Uterus (tissue), 2 donors: ENCODE results near the gene SAGE1.

ENCODE experiments used
- CTCF ChIP-seq, 4 experiments: fragments of 200-600 bp in 2 of 4; fragments of 450-650 bp in 2 of 4; sonication (generic) in 2 of 4; IDR thresholded peaks; one replicate each; pipeline ENCODE4 v1.5.1; 2016 to 2019; ENCODE audit warnings: antibody characterized with exemption in 4 of 4, mild to moderate bottlenecking in 2 of 4, moderate library complexity in 1 of 4
- POLR2A ChIP-seq, 2 donors: fragments of 450-650 bp; IDR thresholded peaks; one replicate each; pipeline ENCODE4 v1.6.1; 2016; ENCODE audit warnings: antibody characterized with exemption in 2 of 2, mild to moderate bottlenecking in 1 of 2, moderate library complexity in 1 of 2

GRCh38 chrX:135923353-135923752, 29.8 kb downstream of the SAGE1 start:
- no peak for TF ChIP-seq POLR2A (IDR thresholded peaks at IDR 0.05)
- TF ChIP-seq CTCF (IDR thresholded peaks at IDR 0.05) = no peak
